Left ventricle myocardium inferior (tissue), 1 donor: ENCODE data around the gene EFCAB11. TPM values are rescaled to one million over a fixed set of nuclear protein-coding genes. Genes with fewer than 3 reads are reported as not detected.

Experiments used
- DNase-seq: peaks from one replicate; pipeline ENCODE4 v3.0.0-alpha.2; 2020
- H3K27ac ChIP-seq: fragments of 200-600 bp; replicated peaks from 2 replicates; pipeline ENCODE4 v1.8.0; 2021
- H3K27me3 ChIP-seq: fragments of 200-600 bp; 2 replicates; pipeline ENCODE4 v1.8.0; 2021; ENCODE audit warnings: low read depth
- H3K36me3 ChIP-seq: fragments of 200-600 bp; 2 replicates; pipeline ENCODE4 v1.8.0; 2021
- H3K4me1 ChIP-seq: fragments of 200-600 bp; 2 replicates; pipeline ENCODE4 v1.8.0; 2021
- H3K4me3 ChIP-seq: fragments of 200-600 bp; 2 replicates; pipeline ENCODE4 v1.8.0; 2021; ENCODE audit warnings: mild to moderate bottlenecking, moderate library complexity
- H3K9me3 ChIP-seq: fragments of 200-600 bp; replicated peaks from 2 replicates; pipeline ENCODE4 v1.8.0; 2021
- intact Hi-C: fragments of 100-400 bp; cut with micrococcal nuclease; formaldehyde crosslinking; loops from one replicate; pipeline ENCODE4 v1.11.0; 2022
- total RNA-seq: library from RNA; stranded (reverse); fragmentation: NEBNext Ultra II Directional; extraction: Animal tissue kit (Norgen Biotek cat#: 25700); gene quantifications from one replicate; pipeline ENCODE4 v1.2.1, GENCODE V29; 2021
- TF ChIP-seq, protein P1 (sequence below): fragments of 200-600 bp; IDR thresholded peaks from 2 replicates; pipeline ENCODE4 v1.8.0; 2021; ENCODE audit warnings: antibody characterized with exemption, mild to moderate bottlenecking, borderline replicate concordance
- donor health status: DM: no; HTN: yes; CAD: no; lungs with severe emphysema.

The EFCAB11 gene
- total RNA-seq, 1 donor from 2014 or later, result 2.2 TPM

DNA sequence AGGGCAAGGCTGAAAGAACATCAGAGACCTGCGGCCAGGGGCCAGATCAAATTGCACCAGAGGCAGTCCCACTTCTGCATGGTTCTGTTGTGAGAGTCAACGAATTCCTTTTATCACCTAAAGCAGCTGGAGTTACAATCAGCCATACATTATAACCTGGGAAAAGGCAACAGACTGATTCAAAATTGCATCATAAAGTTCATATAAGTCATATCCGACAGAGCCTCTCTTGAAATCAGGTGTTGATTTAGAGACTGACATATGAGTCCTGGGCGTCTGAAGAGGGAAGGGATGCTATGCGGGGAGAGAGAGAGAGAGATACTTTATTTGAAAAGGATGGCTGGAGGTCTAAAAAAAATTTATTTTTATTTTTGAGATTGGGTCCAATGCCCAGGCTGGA lies 89.4 kb downstream of the EFCAB11 start:
- H3K36me3 ChIP-seq, result peaks cover 10% of the 10 kb centered on the region
- DNase-seq, result no peak
- TF ChIP-seq, protein P1, sequence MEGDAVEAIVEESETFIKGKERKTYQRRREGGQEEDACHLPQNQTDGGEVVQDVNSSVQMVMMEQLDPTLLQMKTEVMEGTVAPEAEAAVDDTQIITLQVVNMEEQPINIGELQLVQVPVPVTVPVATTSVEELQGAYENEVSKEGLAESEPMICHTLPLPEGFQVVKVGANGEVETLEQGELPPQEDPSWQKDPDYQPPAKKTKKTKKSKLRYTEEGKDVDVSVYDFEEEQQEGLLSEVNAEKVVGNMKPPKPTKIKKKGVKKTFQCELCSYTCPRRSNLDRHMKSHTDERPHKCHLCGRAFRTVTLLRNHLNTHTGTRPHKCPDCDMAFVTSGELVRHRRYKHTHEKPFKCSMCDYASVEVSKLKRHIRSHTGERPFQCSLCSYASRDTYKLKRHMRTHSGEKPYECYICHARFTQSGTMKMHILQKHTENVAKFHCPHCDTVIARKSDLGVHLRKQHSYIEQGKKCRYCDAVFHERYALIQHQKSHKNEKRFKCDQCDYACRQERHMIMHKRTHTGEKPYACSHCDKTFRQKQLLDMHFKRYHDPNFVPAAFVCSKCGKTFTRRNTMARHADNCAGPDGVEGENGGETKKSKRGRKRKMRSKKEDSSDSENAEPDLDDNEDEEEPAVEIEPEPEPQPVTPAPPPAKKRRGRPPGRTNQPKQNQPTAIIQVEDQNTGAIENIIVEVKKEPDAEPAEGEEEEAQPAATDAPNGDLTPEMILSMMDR, result no peak
- no peaks in the 10 kb centered on the region for H3K4me1 ChIP-seq
- intact Hi-C loops, result no loop called here
- H3K9me3 ChIP-seq, result peaks cover 15% of the 10 kb centered on the region
- H3K27me3 ChIP-seq, result no peaks in the 10 kb centered on the region
- no peak overlapping the region for H3K27ac ChIP-seq
- H3K4me3 ChIP-seq, result no peak overlapping the region

DNA sequence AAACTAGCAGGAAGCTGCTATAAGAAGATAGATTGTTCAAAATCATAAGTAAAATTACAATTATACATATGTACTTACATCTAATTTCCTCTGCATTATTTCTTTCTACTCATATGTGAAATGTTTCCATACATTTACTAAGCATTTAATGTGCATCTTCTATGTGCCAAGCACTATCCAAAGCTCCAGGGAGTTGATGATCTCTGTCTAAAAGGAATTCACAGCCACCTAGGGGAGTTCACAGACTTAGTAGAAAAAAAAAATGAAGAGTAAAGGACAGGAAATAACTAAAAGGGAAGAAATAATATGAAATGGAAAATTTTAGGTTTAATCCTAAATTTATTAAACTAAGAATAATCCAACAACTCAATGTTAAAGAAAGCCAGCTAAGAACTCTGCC lies 91.7 kb downstream of the EFCAB11 start:
- Histone ChIP-seq H3K27ac (no peak overlapping the region), H3K9me3 (peaks cover 12% of the 10 kb centered on the region), H3K4me3 (no peak overlapping the region), H3K36me3 (peaks cover 10% of the 10 kb centered on the region), H3K4me1 (no peaks in the 10 kb centered on the region), H3K27me3 (no peaks in the 10 kb centered on the region)
- no peak for DNase-seq
- intact Hi-C loops, result no loop called here
- TF ChIP-seq, protein P1, result no peak

DNA sequence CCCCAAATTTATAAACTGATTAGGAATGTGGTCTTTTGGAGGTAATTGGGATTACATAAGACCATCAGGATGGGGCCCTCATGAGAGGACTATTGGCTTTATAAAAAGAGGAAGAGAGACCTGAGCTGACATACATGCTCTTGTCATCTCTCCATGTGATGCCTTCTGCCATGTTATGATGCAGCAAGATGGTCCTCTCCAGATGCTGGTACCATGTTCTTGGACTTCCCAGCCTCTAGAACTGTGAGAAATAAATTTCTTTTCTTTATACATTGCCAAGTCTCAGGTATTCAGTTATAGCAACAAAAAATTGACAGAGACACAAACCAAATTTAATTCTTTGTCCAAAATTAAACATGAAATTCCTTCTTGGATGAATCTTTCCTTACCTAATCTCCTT lies 92.9 kb downstream of the EFCAB11 start:
- Histone ChIP-seq H3K27ac (no peak overlapping the region), H3K4me1 (no peaks in the 10 kb centered on the region), H3K36me3 (peaks cover 10% of the 10 kb centered on the region), H3K27me3 (no peaks in the 10 kb centered on the region), H3K9me3 (peaks cover 10% of the 10 kb centered on the region), H3K4me3 (no peak overlapping the region)
- no peak for DNase-seq
- intact Hi-C loops, result no loop called here
- TF ChIP-seq, protein P1, result no peak

DNA sequence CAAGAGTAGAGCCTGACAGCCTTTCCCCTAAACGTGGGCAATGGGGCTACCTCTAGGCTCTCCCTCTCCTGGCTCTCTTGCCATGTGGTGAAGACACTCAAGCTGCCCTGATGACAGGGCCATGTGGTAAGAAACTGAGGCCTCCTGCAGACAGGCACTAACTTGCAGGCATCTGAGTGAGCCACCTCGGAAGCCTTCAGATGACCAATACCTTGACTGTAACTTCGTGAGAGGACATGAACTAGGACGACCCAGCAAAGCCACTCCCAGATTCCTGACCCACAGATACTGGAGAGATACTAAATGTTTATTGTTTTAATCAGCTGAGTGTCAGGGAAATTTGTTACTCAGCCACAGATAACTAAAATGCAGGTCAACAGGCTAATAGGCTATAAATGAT lies 96.4 kb downstream of the EFCAB11 start:
- H3K9me3 ChIP-seq, result peaks cover 10% of the 10 kb centered on the region
- no peak for DNase-seq
- no peak overlapping the region for H3K4me3 ChIP-seq
- H3K27me3 ChIP-seq, result no peaks in the 10 kb centered on the region
- no peaks in the 10 kb centered on the region for H3K4me1 ChIP-seq
- no peak overlapping the region for H3K27ac ChIP-seq
- intact Hi-C loops, result no loop called here
- H3K36me3 ChIP-seq, result peaks cover 10% of the 10 kb centered on the region
- TF ChIP-seq, protein P1, result no peak

DNA sequence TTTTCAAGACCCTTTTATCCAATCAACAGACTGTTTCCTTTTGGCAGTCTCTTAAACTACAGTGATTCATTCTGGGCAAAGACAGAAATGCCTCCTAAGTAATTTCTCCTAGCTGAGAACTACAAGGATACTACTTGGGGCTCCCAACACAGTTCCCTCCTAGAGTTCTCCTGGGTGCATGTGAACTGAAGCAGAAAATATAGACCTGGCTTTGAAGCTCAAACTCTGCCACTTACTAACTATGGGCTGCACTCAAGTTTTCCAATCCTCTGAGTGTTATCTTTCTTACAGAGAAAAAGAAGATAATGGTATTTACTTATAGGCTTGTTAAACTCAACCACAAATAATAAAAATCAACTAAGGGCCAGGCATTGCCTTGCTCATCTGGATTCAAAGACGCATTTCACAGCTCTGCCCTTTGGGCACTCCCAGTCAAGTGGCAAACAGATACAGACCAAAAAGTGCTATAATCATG lies 97.6 kb downstream of the EFCAB11 start:
- no peaks in the 10 kb centered on the region for H3K27me3 ChIP-seq
- intact Hi-C loops, result no loop called here

More for the DNA sequence above, 97.6 kb downstream of the EFCAB11 start:
- Histone ChIP-seq H3K9me3 (peaks cover 7% of the 10 kb centered on the region), H3K4me1 (no peaks in the 10 kb centered on the region), H3K36me3 (peaks cover 6% of the 10 kb centered on the region), H3K27ac (no peak overlapping the region), H3K4me3 (no peak overlapping the region)
- TF ChIP-seq, protein P1, result no peak
- DNase-seq, result no peak
